ENCODE results near the gene ACTR3. TPM values are rescaled to one million over a fixed set of nuclear protein-coding genes. Genes with fewer than 3 reads are reported as not detected.

ACTR3 gene
- total and polyA plus RNA-seq, 2 donors (not counting 1 experiment from before 2014, with no cell fraction given): 64.3 to 249 TPM

DNA sequence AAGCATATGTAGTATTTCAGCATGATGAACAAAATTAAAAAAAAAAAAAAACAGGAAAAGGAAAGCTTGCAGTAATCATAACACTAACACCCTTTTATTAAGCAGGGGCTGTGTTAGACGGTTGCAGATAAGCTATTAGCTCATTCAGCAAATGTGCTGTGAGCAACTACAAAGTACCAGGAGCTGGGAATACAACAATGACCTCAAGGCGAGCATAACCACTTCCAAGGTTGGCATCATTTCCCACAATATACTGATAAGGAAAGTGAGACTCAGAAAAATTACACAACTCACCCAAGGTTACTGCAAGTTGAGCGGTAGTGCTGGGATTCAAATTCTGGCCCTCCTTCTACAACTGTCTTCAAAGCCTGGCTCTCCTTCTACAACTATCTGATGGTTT lies 38.2 kb upstream of the ACTR3 start:
- Histone ChIP-seq H3K9ac (ENCODE audit: low read length) (no peak overlapping the region), H3K36me3 (replicated peaks in 1 of 2; ENCODE audit: control extremely low read depth in 1 of 2, control insufficient read depth in 1 of 2, extremely low read depth in 1 of 2, insufficient read depth in 2 of 2, low read length in 1 of 2) (no peaks in the 10 kb centered on the region), H2AFZ (ENCODE audit: insufficient read depth, low read depth, low read length, poor library complexity, severe bottlenecking) (no peak overlapping the region), H3K27ac (ENCODE audit: low read length in 2 of 2) (no peak overlapping the region), H4K20me1 (ENCODE audit: control insufficient read depth, insufficient read depth, low read length, poor library complexity, severe bottlenecking) (no peaks in the 10 kb centered on the region), H3K27me3 (replicated peaks in 1 of 4; ENCODE audit: control extremely low read depth in 1 of 4, control insufficient read depth in 3 of 4, insufficient read depth in 4 of 4, low read length in 3 of 4) (no peaks in the 10 kb centered on the region), H3K4me1 (ENCODE audit: control insufficient read depth in 2 of 2, insufficient read depth in 2 of 2, low read length in 2 of 2) (peaks cover 23 to 34% of the 10 kb centered on the region in 2 donors), H3K9me3 (ENCODE audit: control extremely low read depth in 1 of 3, control insufficient read depth in 2 of 3, insufficient read depth in 1 of 3, low read length in 2 of 3) (no peaks in the 10 kb centered on the region), H3K4me3 (ENCODE audit: control extremely low read depth in 1 of 5, extremely low read depth in 1 of 5, insufficient read depth in 1 of 5, low read depth in 2 of 5, low read length in 4 of 5) (no peak overlapping the region), H3K4me2 (replicated peaks; ENCODE audit: low read depth, low read length, poor library complexity, severe bottlenecking) (no peak overlapping the region), H3K79me2 (ENCODE audit: control insufficient read depth, insufficient read depth, low read length) (peaks cover 9% of the 10 kb centered on the region)
- no peak for DNase-seq
- no peaks in the 10 kb centered on the region for H3K27me3 Mint-ChIP-seq
- intact Hi-C loops (cut with micrococcal nuclease): no loop called here
- WGBS (ENCODE audit: insufficient coverage): no CpG with 5 or more reads among the region's 3 CpGs
- H3K27ac Mint-ChIP-seq: no peak overlapping the region
- H3K4me1 Mint-ChIP-seq: peaks cover 32% of the 10 kb centered on the region
- POLR2A ChIA-PET: interaction anchor here (0.6 kb wide), 1 partner anchor 41 kb away, joined by 3 read pairs; no protein-coding TSS in a partner anchor
- H3K4me3 Mint-ChIP-seq: no peak overlapping the region
- CTCF ChIA-PET: no interaction called here
- no peak for TF ChIP-seq CTCF (IDR thresholded peaks at IDR 0.05)
- TF ChIP-seq EZH2 (IDR thresholded peaks at IDR 0.05; ENCODE audit: borderline replicate concordance, insufficient read depth, low read depth, low read length, poor library complexity, severe bottlenecking): no peak
- ATAC-seq (ENCODE audit: low read depth): no peak
- H3K9me3 Mint-ChIP-seq (ENCODE audit: insufficient read depth): no peaks in the 10 kb centered on the region

DNA sequence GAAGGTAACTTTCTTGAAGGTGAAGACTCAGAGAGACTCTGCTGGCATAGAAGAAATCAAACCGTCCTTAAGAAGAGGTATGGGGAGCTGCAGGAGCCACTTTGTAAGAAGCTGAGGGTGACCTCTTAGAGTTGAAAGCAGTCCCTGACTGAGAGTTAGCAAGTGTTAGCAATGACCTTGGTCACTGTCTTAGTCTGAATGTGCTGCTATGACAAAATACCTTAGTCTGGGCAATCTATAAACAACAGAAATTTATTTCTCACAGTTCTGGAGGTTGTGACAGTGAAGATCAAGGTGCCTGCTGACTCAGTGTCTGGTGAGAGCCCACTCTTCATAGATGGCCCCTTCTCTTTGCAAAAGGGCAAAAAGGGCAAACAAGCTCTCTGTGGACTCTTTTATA lies 35.7 kb upstream of the ACTR3 start:
- Histone ChIP-seq H3K27me3 (replicated peaks in 1 of 4; ENCODE audit: control extremely low read depth in 1 of 4, control insufficient read depth in 3 of 4, insufficient read depth in 4 of 4, low read length in 3 of 4) (no peaks in the 10 kb centered on the region), H4K20me1 (ENCODE audit: control insufficient read depth, insufficient read depth, low read length, poor library complexity, severe bottlenecking) (no peaks in the 10 kb centered on the region), H3K9ac (ENCODE audit: low read length) (no peak overlapping the region), H3K79me2 (ENCODE audit: control insufficient read depth, insufficient read depth, low read length) (peaks cover 23% of the 10 kb centered on the region), H3K4me1 (ENCODE audit: control insufficient read depth in 2 of 2, insufficient read depth in 2 of 2, low read length in 2 of 2) (peaks cover 47 to 59% of the 10 kb centered on the region in 2 donors), H3K4me3 (ENCODE audit: control extremely low read depth in 1 of 5, extremely low read depth in 1 of 5, insufficient read depth in 1 of 5, low read depth in 2 of 5, low read length in 4 of 5) (no peak overlapping the region), H3K36me3 (replicated peaks in 1 of 2; ENCODE audit: control extremely low read depth in 1 of 2, control insufficient read depth in 1 of 2, extremely low read depth in 1 of 2, insufficient read depth in 2 of 2, low read length in 1 of 2) (no peaks in the 10 kb centered on the region), H3K4me2 (replicated peaks; ENCODE audit: low read depth, low read length, poor library complexity, severe bottlenecking) (peak overlapping the region; percentile 35), H3K9me3 (ENCODE audit: control extremely low read depth in 1 of 3, control insufficient read depth in 2 of 3, insufficient read depth in 1 of 3, low read length in 2 of 3) (no peaks in the 10 kb centered on the region), H3K27ac (ENCODE audit: low read length in 2 of 2) (peak overlapping the region in 1 of 2 donors; percentile 0), H2AFZ (ENCODE audit: insufficient read depth, low read depth, low read length, poor library complexity, severe bottlenecking) (no peak overlapping the region)
- Mint-ChIP-seq H3K4me3 (no peak overlapping the region), H3K4me1 (peaks cover 55% of the 10 kb centered on the region), H3K9me3 (ENCODE audit: insufficient read depth) (peaks cover 3% of the 10 kb centered on the region), H3K27ac (no peak overlapping the region), H3K27me3 (no peaks in the 10 kb centered on the region)
- DNase-seq (no peak), ATAC-seq (ENCODE audit: low read depth) (no peak)
- TF ChIP-seq EZH2 (IDR thresholded peaks at IDR 0.05; ENCODE audit: borderline replicate concordance, insufficient read depth, low read depth, low read length, poor library complexity, severe bottlenecking) (no peak), CTCF (IDR thresholded peaks at IDR 0.05) (no peak)
- 100% methylated on average over 1 of the region's 1 CpG for WGBS (ENCODE audit: insufficient coverage)
- intact Hi-C loops (cut with micrococcal nuclease): no loop called here
- ChIA-PET CTCF (interaction anchor here (1.2 to 1.5 kb wide), 2 partner anchors 11 to 35 kb away, joined by 3 read pairs; partner anchors contain the start of gene ACTR3), POLR2A (interaction anchor here (1.4 kb wide), 1 partner anchor 98 kb away, joined by 4 read pairs; the partner anchor contains the start of gene SLC35F5)
